Right atrium auricular region (tissue), 2 donors: ENCODE results near the gene MMP21. TPM values are rescaled to one million over a fixed set of nuclear protein-coding genes. Genes with fewer than 3 reads are reported as not detected.

Source experiments
- DNase-seq: peaks from one replicate; pipeline ENCODE4 v3.0.0-alpha.2; 2019; ENCODE audit warnings: low spot score
- H3K27ac ChIP-seq, 2 donors: fragments of 200-600 bp; sonication (generic); 1 replicate in 1 of 2; 2 replicates in 1 of 2; pipeline ENCODE4 v1.5.1; 2016 to 2019
- H3K27me3 ChIP-seq, 2 donors: fragments of 200-600 bp; sonication (generic); one replicate each; pipeline versions ENCODE4 v1.5.1 to v1.6.0; 2017 to 2019
- H3K36me3 ChIP-seq: fragments of 200-600 bp; sonication (generic); one replicate; pipeline ENCODE4 v1.5.1; 2016
- H3K4me1 ChIP-seq, 2 donors: fragments of 200-600 bp; sonication (generic); one replicate each; pipeline versions ENCODE4 v1.5.1 to v1.6.0; 2017 to 2019
- H3K4me3 ChIP-seq, 2 donors: fragments of 200-600 bp; sonication (generic); 1 replicate in 1 of 2; 2 replicates in 1 of 2; pipeline ENCODE4 v1.5.1; 2017 to 2019; ENCODE audit warnings: mild to moderate bottlenecking in 1 of 2, moderate library complexity in 1 of 2
- H3K9me3 ChIP-seq, 2 donors: fragments of 200-600 bp; sonication (generic); one replicate each; pipeline ENCODE4 v1.5.1; 2019
- CTCF ChIP-seq, 2 donors: fragments of 200-600 bp; sonication (generic); IDR thresholded peaks; one replicate each; pipeline ENCODE4 v1.5.1; 2019; ENCODE audit warnings: antibody characterized with exemption in 2 of 2
- total RNA-seq, 2 donors: library from RNA; depleted of rRNA; stranded (reverse); fragments of >200 nt; gene quantifications; one replicate each; pipeline ENCODE4 v1.1.0, GENCODE V29; 2016

Gene MMP21
- total RNA-seq, 2 donors from 2014 or later, result 0.28 to 0.67 TPM

- H3K36me3 ChIP-seq, result no peaks in the 10 kb centered on the region
- no peaks in the 10 kb centered on the region for H3K4me1 ChIP-seq
- H3K27me3 ChIP-seq, result no peaks in the 10 kb centered on the region
- H3K4me3 ChIP-seq, result no peak overlapping the region
- DNase-seq, result peak; percentile 16
- no peak overlapping the region for H3K27ac ChIP-seq
- H3K9me3 ChIP-seq, result no peaks in the 10 kb centered on the region
- TF ChIP-seq CTCF (IDR thresholded peaks at IDR 0.05), result no peak
Observed at GRCh38 chr10:125779403-125780327, 4.0 kb upstream of the MMP21 start.

DNA sequence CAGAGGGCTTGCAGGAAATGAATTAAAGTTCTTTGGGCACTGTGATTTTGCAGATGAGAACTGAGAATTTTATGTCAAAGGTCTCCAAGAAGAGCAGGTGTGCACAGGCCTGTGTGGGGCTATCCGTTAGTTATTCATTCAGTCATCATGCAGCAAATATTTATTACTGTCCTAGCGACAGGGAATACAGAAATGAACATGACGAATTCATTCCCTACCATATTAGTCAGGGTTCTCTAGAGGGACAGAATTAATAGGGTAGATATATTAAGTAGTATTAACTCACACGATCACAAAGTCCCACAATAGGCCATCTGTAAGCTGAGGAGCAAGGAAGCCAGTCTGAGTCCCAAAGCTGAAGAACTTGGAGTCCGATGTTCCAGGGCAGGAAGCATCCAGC is 2.9 kb upstream of the MMP21 start:
- Histone ChIP-seq H3K9me3 (no peaks in the 10 kb centered on the region), H3K4me1 (no peaks in the 10 kb centered on the region), H3K36me3 (no peaks in the 10 kb centered on the region), H3K4me3 (no peak overlapping the region), H3K27ac (no peak overlapping the region), H3K27me3 (no peaks in the 10 kb centered on the region)
- no peak for DNase-seq
- no peak for TF ChIP-seq CTCF (IDR thresholded peaks at IDR 0.05)

GRCh38 chr10:125777806-125778205 is 2.2 kb upstream of the MMP21 start:
- TF ChIP-seq CTCF (IDR thresholded peaks at IDR 0.05), result no peak
- H3K9me3 ChIP-seq, result no peaks in the 10 kb centered on the region
- H3K4me3 ChIP-seq, result no peak overlapping the region
- no peaks in the 10 kb centered on the region for H3K4me1 ChIP-seq
- H3K27me3 ChIP-seq, result no peaks in the 10 kb centered on the region
- no peak overlapping the region for H3K27ac ChIP-seq
- H3K36me3 ChIP-seq, result no peaks in the 10 kb centered on the region
- DNase-seq, result no peak

DNA sequence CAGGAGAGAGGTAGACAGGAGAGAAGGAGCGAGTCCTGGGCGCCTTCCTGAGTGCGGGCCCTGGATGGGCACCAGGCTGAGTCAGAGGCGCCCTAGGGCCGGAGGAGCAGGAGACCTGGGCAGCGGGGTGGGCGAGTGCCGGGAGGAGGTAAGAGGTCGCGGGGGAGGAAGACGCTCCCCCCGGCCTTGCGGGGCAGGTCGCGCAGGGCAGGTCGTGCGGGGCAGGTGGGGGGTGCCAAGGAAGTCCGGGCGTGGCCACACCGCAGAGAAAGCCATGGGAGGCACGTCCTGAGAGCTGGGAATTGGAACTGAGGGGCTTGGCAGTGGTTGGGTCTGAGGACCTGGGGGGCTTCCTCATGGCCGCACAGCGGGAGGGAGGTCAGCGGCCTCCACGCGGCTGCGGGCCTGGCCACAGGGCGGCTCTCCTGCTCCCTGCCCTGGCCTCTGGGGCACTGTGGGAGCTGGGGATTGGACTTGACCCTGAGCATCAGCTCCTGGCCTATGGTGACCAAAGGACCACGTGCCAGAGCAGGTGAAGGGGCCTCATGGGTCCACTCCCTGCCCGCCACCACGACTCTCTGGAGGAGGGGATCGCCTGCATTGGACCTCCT is 935 bp downstream of the MMP21 start:
- Histone ChIP-seq H3K9me3 (no peaks in the 10 kb centered on the region), H3K36me3 (no peaks in the 10 kb centered on the region), H3K4me3 (no peak overlapping the region), H3K27ac (no peak overlapping the region), H3K27me3 (no peaks in the 10 kb centered on the region), H3K4me1 (no peaks in the 10 kb centered on the region)
- DNase-seq, result no peak
- no peak for TF ChIP-seq CTCF (IDR thresholded peaks at IDR 0.05)

DNA sequence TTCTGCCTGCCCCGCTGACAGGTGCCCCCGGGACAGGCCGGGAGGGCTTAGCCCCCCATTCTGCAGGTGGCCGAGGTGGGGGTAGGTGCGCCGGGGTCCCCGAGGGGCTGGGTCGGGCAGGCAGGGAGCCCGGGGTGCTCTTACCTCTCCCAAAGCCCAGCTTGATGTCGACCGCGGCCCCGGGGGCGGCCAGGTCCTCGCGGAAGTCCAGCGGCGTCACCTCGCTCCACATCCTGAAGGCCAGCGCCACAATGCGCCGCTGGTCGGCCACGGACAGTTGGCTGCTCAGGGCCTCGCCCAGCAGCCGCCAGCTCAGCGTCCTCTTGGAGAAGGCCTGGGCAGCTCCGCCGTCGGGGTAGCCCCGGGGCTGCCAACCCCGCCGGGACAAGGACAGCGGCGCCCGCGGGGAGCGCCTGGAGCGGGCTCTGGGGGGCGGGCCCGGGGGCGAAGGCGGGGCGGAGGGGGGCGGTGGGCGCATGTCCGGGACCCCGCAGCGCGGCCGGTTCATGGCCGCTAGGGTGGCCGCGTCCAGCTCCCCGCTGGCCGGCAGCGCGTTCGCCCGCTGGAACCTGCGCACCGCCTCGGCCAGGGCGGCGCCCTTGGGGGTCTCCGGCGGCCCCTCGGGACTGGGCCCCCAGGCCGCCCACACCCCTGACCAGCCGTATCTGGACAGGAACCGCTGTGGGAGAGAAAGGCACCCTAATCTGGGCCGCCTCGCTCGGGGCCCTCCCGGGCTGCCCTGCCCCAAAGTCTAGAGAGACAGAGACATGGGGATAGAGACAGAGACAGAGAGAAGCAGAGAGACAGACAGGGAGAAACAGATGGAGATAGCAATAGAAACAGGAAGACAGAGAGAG is 1.7 kb downstream of the MMP21 start:
- Histone ChIP-seq H3K4me3 (peak overlapping the region in 1 of 2 donors; percentile 24), H3K27ac (no peak overlapping the region), H3K27me3 (no peaks in the 10 kb centered on the region), H3K4me1 (peaks cover 0 to 5% of the 10 kb centered on the region in 2 donors), H3K36me3 (no peaks in the 10 kb centered on the region), H3K9me3 (no peaks in the 10 kb centered on the region)
- TF ChIP-seq CTCF (IDR thresholded peaks at IDR 0.05), result no peak
- no peak for DNase-seq
